Measurements from ENCODE around the gene CDK9.

DNA sequence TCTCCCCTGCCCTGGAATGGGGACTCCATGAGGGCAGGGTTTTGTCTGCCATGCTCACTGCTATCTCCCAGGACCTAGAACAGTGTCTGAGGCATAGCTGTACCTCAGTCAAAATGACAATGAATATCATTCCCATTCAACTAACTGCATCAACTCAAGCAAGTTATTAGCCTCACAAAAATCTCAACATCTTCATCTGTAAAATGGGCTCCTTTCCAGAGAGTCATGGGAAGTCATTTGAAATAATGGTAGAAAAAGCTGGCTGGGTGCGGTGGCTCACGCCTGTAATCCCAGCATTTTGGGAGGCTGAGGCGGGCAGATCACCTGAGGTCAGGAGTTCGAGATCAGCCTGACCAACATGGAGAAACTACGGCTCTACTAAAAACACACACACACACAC, 16.7 kb upstream of the CDK9 start:
- no peak for TF ChIP-seq POLR2A (IDR thresholded peaks at IDR 0.05)
- TF ChIP-seq, protein P1, sequence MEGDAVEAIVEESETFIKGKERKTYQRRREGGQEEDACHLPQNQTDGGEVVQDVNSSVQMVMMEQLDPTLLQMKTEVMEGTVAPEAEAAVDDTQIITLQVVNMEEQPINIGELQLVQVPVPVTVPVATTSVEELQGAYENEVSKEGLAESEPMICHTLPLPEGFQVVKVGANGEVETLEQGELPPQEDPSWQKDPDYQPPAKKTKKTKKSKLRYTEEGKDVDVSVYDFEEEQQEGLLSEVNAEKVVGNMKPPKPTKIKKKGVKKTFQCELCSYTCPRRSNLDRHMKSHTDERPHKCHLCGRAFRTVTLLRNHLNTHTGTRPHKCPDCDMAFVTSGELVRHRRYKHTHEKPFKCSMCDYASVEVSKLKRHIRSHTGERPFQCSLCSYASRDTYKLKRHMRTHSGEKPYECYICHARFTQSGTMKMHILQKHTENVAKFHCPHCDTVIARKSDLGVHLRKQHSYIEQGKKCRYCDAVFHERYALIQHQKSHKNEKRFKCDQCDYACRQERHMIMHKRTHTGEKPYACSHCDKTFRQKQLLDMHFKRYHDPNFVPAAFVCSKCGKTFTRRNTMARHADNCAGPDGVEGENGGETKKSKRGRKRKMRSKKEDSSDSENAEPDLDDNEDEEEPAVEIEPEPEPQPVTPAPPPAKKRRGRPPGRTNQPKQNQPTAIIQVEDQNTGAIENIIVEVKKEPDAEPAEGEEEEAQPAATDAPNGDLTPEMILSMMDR (IDR thresholded peaks at IDR 0.05): no peak

All from heart left ventricle (tissue), 13 donors.